ENCODE measurements around the gene AIMP2. TPM values are rescaled to one million over a fixed set of nuclear protein-coding genes. Genes with fewer than 3 reads are reported as not detected.

AIMP2 gene
- total and polyA plus RNA-seq, 2 of the 8 experiments (the other 6 are each of a cell fraction or from before 2014, with no cell fraction given), result 85.6 to 99.0 TPM

DNA sequence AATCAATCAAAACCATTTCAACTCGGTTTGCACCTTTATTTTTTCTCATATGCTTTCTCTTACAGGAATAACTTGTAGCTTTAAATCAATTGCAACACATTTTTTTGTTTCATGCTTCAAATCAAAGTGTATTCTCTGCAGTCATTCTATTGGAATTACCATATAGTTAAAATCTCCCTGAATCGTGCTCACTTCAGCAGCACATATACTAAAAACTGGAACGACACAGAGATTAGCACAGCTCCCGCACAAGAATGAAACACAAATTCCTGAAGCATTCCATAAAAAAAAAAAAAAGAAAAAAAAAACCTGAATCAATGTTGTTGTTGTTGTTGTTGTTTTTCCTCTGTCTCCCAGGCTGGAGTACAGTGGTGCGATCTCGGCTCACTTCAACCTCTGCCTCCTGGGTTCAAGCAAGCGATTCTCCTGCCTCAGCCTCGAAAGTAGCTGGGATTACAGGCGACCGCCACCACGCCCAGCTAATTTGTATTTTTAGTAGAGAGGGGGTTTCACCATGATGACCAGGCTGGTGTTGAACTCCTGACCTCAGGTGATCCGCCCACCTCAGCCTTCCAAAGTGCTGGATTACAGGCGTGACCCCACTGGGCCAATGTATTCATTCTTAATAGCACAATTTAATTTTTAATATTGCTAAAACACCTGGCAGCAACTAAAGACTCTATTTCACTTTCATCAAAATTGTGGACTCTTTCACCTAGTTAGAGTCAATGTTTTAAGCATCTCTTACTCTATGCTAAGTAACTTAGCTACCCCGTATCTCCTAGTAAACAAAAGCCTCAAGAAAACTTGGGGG, 48.5 kb downstream of the AIMP2 start:
- peaks cover 0 to 14% (median 6%) of the 10 kb centered on the region in 4 experiments; a peak in 4 of 8 replicates for H3K36me3 ChIP-seq (ENCODE audit: control insufficient read depth in 2 of 4, insufficient read depth in 4 of 4, low read length in 3 of 4)
- no peak overlapping the region; a peak in 1 of 7 replicates for H3K9ac ChIP-seq (replicated peaks in 1 of 4; ENCODE audit: extremely low read depth in 1 of 4, low read depth in 3 of 4, low read length in 3 of 4)
- CTCF ChIA-PET (ENCODE audit: partially characterized antibody), result interaction anchor here (0.6 to 1.3 kb wide), 3 partner anchors 26 to 56 kb away, joined by 3 to 4 read pairs (median 3); no protein-coding TSS in a partner anchor
- no peak overlapping the region for H3K18ac ChIP-seq (ENCODE audit: extremely low read depth, low read length)
- H4K20me1 ChIP-seq (replicated peaks in 1 of 2; ENCODE audit: control insufficient read depth in 1 of 2, insufficient read depth in 2 of 2, low read length in 2 of 2), result peaks cover 0 to 3% of the 10 kb centered on the region in 2 experiments
- H3K4me2 ChIP-seq (ENCODE audit: insufficient read depth in 1 of 2, low read depth in 2 of 2, low read length in 2 of 2), result peak overlapping the region; percentile 61 to 64
- no peak overlapping the region for H4K5ac ChIP-seq (ENCODE audit: insufficient read length, low read depth, low read length)
- POLR2A ChIA-PET (ENCODE audit: partially characterized antibody), result no interaction called here
- H3K27me3 ChIP-seq (replicated peaks in 1 of 4; ENCODE audit: control insufficient read depth in 3 of 4, extremely low read depth in 1 of 4, insufficient read depth in 3 of 4, low read length in 3 of 4), result no peaks in the 10 kb centered on the region; a peak in 1 of 7 replicates
- no peaks in the 10 kb centered on the region for H3K9me3 ChIP-seq (ENCODE audit: insufficient read depth in 2 of 2, low read depth in 1 of 2, low read length in 1 of 2)
- no peaks in the 10 kb centered on the region for H3K79me1 ChIP-seq (ENCODE audit: low read depth, low read length)
- no peaks in the 10 kb centered on the region for H3K23me2 ChIP-seq (ENCODE audit: low read depth, low read length)
- WGBS, 2 experiments (ENCODE audit: extremely low coverage in 1 of 2, insufficient coverage in 1 of 2, insufficient read length in 1 of 2, insufficient replicate concordance in 2 of 2, low coverage in 1 of 2, low lambda C conversion rate in 2 of 2, missing lambda C conversion rate in 1 of 2), result 77% methylated on average over 14 of the region's 14 CpGs; no CpG with 5 or more reads in 1 of the 2 experiments
- H3K14ac ChIP-seq (ENCODE audit: insufficient read length), result no peak overlapping the region
- no peak overlapping the region for H2BK12ac ChIP-seq (ENCODE audit: low read depth, low read length)
- H2BK20ac ChIP-seq (ENCODE audit: low read length), result no peak overlapping the region
- H4K8ac ChIP-seq (ENCODE audit: extremely low read depth, insufficient read depth, low read length), result no peak overlapping the region
- DNase-seq (ENCODE audit: low read depth in 1 of 2, low spot score in 2 of 2) (no peak), FAIRE-seq (no peak)
- H3K56ac ChIP-seq (replicated peaks; ENCODE audit: insufficient read length, low read depth, low read length), result no peak overlapping the region
- H3K4me1 ChIP-seq (replicated peaks in 1 of 4; ENCODE audit: control insufficient read depth in 3 of 4, insufficient read depth in 4 of 4, low read length in 3 of 4), result peaks cover 0 to 2% (median 0%) of the 10 kb centered on the region in 4 experiments; a peak in 1 of 7 replicates
- no peak overlapping the region for H2BK120ac ChIP-seq (replicated peaks; ENCODE audit: low read depth, low read length)
- H3K27ac ChIP-seq (ENCODE audit: low read depth, low read length), result no peak overlapping the region
- no peak overlapping the region for H2AFZ ChIP-seq (ENCODE audit: low read length)
- H2BK15ac ChIP-seq (ENCODE audit: low read length), result no peak overlapping the region
- no peak overlapping the region for H4K91ac ChIP-seq (replicated peaks; ENCODE audit: insufficient read length, low read length)
- H2AK5ac ChIP-seq (ENCODE audit: low read depth, low read length), result no peak overlapping the region
- TF ChIP-seq RBBP5 (IDR thresholded peaks at IDR 0.05; ENCODE audit: borderline replicate concordance, low read depth, low read length) (no peak), NRF1 (IDR thresholded peaks at IDR 0.05; ENCODE audit: low read depth, low read length) (no peak), CBX8 (IDR thresholded peaks at IDR 0.05; ENCODE audit: borderline replicate concordance, low read depth, low read length) (no peak), SUZ12 (IDR thresholded peaks at IDR 0.05; ENCODE audit: low read length) (no peak)
- TF ChIP-seq, protein P1, sequence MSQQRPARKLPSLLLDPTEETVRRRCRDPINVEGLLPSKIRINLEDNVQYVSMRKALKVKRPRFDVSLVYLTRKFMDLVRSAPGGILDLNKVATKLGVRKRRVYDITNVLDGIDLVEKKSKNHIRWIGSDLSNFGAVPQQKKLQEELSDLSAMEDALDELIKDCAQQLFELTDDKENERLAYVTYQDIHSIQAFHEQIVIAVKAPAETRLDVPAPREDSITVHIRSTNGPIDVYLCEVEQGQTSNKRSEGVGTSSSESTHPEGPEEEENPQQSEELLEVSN (IDR thresholded peaks at IDR 0.05), result no peak
- H3K79me2 ChIP-seq (ENCODE audit: control insufficient read depth in 1 of 2, insufficient read depth in 2 of 2, low read length in 2 of 2), result peaks cover 3 to 40% of the 10 kb centered on the region in 2 experiments
- H3K4ac ChIP-seq (replicated peaks; ENCODE audit: insufficient read length, low read depth, low read length), result no peak overlapping the region
- no peak overlapping the region for H2BK5ac ChIP-seq (ENCODE audit: low read depth, low read length)
- peak overlapping the region; percentile 82 to 92 (median 86); a peak in 6 of 8 replicates for H3K4me3 ChIP-seq (ENCODE audit: extremely low read depth in 1 of 4, insufficient read depth in 2 of 4, low read depth in 3 of 4, low read length in 4 of 4)
- H3K23ac ChIP-seq (ENCODE audit: insufficient read length), result no peak overlapping the region

Measured in H1 (cell line).